Endodermal cell (in vitro differentiated cells): ENCODE data around the gene PTPRK. TPM values are rescaled to one million over a fixed set of nuclear protein-coding genes. Genes with fewer than 3 reads are reported as not detected.

Experiments
- DNase-seq: peaks from one replicate; pipeline ENCODE4 v3.0.0-alpha.2; 2017
- H3K27ac ChIP-seq: 2 replicates; pipeline ENCODE4 v1.5.1; 2013; ENCODE audit warnings: mild to moderate bottlenecking, low read depth, low read length, moderate library complexity
- H3K27me3 ChIP-seq: 2 replicates; pipeline ENCODE4 v1.6.1; 2013; ENCODE audit warnings: mild to moderate bottlenecking, low read length, moderate library complexity; ENCODE audit not compliant: insufficient read depth, control insufficient read depth, poor library complexity, severe bottlenecking
- H3K36me3 ChIP-seq: 2 replicates; pipeline ENCODE4 v1.7.0; 2013; ENCODE audit warnings: mild to moderate bottlenecking, low read length, moderate library complexity; ENCODE audit not compliant: control insufficient read depth, insufficient read depth
- H3K4me1 ChIP-seq: one replicate; pipeline ENCODE4 v1.7.0; 2013; ENCODE audit warnings: low read length; ENCODE audit not compliant: control insufficient read depth, insufficient read depth
- H3K4me3 ChIP-seq: 2 replicates; pipeline ENCODE4 v1.5.1; 2013; ENCODE audit warnings: mild to moderate bottlenecking, low read length, moderate library complexity
- H3K9ac ChIP-seq: 2 replicates; pipeline ENCODE4 v1.6.1; 2013; ENCODE audit warnings: mild to moderate bottlenecking, low read length, moderate library complexity; ENCODE audit not compliant: poor library complexity, severe bottlenecking; ENCODE audit errors: extremely low read depth
- H3K9me3 ChIP-seq: 2 replicates; pipeline ENCODE4 v1.6.1; 2013; ENCODE audit warnings: mild to moderate bottlenecking, low read length, moderate library complexity; ENCODE audit not compliant: control insufficient read depth
- H3K27ac Mint-ChIP-seq: 2 replicates; pipeline ENCODE4 v1.8.0; 2020; ENCODE audit warnings: mixed read lengths
- H3K27me3 Mint-ChIP-seq: 2 replicates; pipeline ENCODE4 v1.8.0; 2021; ENCODE audit warnings: mild to moderate bottlenecking, mixed read lengths; ENCODE audit not compliant: insufficient read depth
- H3K36me3 Mint-ChIP-seq: 2 replicates; pipeline ENCODE4 v1.8.0; 2020; ENCODE audit warnings: low read depth, mixed read lengths
- H3K4me1 Mint-ChIP-seq: 2 replicates; pipeline ENCODE4 v1.8.0; 2020; ENCODE audit warnings: mixed read lengths
- H3K4me3 Mint-ChIP-seq: 2 replicates; pipeline ENCODE4 v1.8.0; 2020; ENCODE audit warnings: mild to moderate bottlenecking, moderate library complexity, mixed read lengths
- H3K9me3 Mint-ChIP-seq: 2 replicates; pipeline ENCODE4 v1.8.0; 2020; ENCODE audit warnings: mild to moderate bottlenecking, mixed read lengths
- WGBS, 2 experiments: methylation state at CpG; one replicate each; pipeline versions ENCODE4 v1.1.5 to v1.1.7; 2013; ENCODE audit warnings: missing lambda C conversion rate in 2 of 2, mixed read lengths in 1 of 2; ENCODE audit not compliant: insufficient coverage in 1 of 2, insufficient read length in 1 of 2; 5-methylcytosine and 5-hydroxymethylcytosine counted together
- total RNA-seq, 2 donors: library from RNA; stranded (reverse); fragmentation: NEBNext Ultra II Directional in 1 of 2; extraction: Animal tissue kit (Norgen Biotek cat#: 25700) in 1 of 2; gene quantifications; 2 replicates in 1 of 2; 3 replicates in 1 of 2; pipeline ENCODE4 v1.2.1, GENCODE V29; 2021
- TF ChIP-seq, protein P1 (sequence below): fragments of 200-600 bp; sonication (generic); conservative IDR thresholded peaks from 2 replicates; pipeline ENCODE4 v1.5.0; 2021; ENCODE audit warnings: antibody characterized with exemption, mild to moderate bottlenecking

PTPRK gene
- total RNA-seq, 2 donors from 2014 or later = 46.4 to 57.6 TPM

DNA sequence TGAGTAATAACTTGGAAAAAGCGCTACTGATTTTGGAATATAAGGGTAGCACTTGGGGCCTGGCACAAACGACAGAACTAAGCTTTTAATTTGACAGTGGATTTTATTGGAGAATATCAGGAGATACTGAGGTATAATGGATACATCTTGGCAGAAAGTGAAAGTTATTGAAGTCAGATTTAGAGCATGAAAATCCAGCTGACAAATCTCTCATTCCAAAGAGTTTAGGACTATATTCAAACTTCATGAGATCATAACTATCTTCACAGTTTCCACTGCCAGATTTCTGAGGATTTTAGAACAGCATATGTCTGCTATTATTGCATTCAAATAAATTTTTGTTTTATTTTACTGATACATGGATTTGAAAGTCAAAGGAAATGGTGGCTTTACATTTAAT lies 487.2 kb downstream of the PTPRK start:
- no peaks in the 10 kb centered on the region for H3K4me1 ChIP-seq
- 94% methylated on average over 2 of the region's 2 CpGs; no CpG with 5 or more reads in 1 of the 2 experiments for WGBS, 2 experiments

DNA sequence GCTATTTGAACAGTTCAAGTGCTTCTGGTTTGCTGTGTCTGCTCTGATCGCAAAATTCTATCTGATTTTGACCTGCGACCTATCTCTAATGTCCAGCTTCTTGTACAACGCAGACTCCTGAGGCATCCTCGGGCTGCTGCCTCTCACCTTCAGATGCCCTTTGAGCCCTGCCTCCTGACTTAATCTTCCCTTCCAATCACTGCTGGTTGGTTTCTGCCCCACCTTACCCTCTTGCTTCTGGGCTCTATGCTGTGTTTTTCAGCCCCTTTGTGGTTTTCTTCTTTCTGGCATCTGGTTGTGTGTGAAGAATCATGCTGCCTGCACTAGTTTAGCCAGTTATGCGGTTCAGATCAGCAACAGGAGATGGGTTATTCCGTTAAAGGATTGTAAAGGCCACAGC lies 488.4 kb downstream of the PTPRK start:
- Mint-ChIP-seq H3K27ac (no peak overlapping the region), H3K36me3 (no peaks in the 10 kb centered on the region), H3K27me3 (no peaks in the 10 kb centered on the region), H3K9me3 (no peaks in the 10 kb centered on the region), H3K4me1 (peaks cover 3% of the 10 kb centered on the region), H3K4me3 (no peak overlapping the region)
- no peak for DNase-seq
- peaks cover 6% of the 10 kb centered on the region for H3K27me3 ChIP-seq
- H3K9me3 ChIP-seq = no peaks in the 10 kb centered on the region
- no peaks in the 10 kb centered on the region for H3K36me3 ChIP-seq
- H3K27ac ChIP-seq = no peak overlapping the region
- 91 to 95% methylated on average over 5 to 6 of the region's 6 CpGs for WGBS, 2 experiments
- H3K9ac ChIP-seq = no peak overlapping the region
- H3K4me1 ChIP-seq = no peaks in the 10 kb centered on the region
- no peak overlapping the region for H3K4me3 ChIP-seq
- TF ChIP-seq, protein P1, sequence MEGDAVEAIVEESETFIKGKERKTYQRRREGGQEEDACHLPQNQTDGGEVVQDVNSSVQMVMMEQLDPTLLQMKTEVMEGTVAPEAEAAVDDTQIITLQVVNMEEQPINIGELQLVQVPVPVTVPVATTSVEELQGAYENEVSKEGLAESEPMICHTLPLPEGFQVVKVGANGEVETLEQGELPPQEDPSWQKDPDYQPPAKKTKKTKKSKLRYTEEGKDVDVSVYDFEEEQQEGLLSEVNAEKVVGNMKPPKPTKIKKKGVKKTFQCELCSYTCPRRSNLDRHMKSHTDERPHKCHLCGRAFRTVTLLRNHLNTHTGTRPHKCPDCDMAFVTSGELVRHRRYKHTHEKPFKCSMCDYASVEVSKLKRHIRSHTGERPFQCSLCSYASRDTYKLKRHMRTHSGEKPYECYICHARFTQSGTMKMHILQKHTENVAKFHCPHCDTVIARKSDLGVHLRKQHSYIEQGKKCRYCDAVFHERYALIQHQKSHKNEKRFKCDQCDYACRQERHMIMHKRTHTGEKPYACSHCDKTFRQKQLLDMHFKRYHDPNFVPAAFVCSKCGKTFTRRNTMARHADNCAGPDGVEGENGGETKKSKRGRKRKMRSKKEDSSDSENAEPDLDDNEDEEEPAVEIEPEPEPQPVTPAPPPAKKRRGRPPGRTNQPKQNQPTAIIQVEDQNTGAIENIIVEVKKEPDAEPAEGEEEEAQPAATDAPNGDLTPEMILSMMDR = no peak

More for the DNA sequence above, 487.2 kb downstream of the PTPRK start:
- Histone ChIP-seq H3K36me3 (no peaks in the 10 kb centered on the region), H3K9ac (no peak overlapping the region), H3K27ac (no peak overlapping the region), H3K4me3 (no peak overlapping the region), H3K27me3 (no peaks in the 10 kb centered on the region), H3K9me3 (no peaks in the 10 kb centered on the region)
- H3K9me3 Mint-ChIP-seq = no peaks in the 10 kb centered on the region
- H3K36me3 Mint-ChIP-seq = no peaks in the 10 kb centered on the region
- peaks cover 3% of the 10 kb centered on the region for H3K4me1 Mint-ChIP-seq
- H3K4me3 Mint-ChIP-seq = no peak overlapping the region
- H3K27me3 Mint-ChIP-seq = no peaks in the 10 kb centered on the region
- H3K27ac Mint-ChIP-seq = no peak overlapping the region
- no peak for DNase-seq
- TF ChIP-seq, protein P1 = no peak

DNA sequence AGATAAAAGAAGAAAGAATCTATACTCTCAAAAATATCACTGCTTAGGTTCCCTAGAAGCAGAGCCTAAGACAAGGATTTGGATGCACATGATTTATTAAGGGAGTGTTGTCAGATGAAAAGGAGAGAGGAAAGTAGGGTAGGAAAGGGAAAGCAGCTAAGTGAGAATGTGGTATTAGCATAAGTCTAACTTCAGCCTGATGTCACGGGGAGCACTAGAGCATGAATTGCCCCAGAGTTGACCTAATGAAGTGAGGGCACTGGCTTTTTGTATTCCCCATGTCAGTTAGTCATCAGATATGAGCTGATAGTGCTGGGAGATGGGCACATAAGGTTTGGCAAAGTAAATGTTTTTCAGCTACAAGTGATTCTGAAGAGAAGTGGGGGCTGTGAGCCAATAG lies 490.6 kb downstream of the PTPRK start:
- Histone ChIP-seq H3K4me1 (peaks cover 4% of the 10 kb centered on the region), H3K4me3 (no peak overlapping the region), H3K27me3 (peaks cover 13% of the 10 kb centered on the region), H3K36me3 (no peaks in the 10 kb centered on the region), H3K9ac (no peak overlapping the region), H3K27ac (no peak overlapping the region), H3K9me3 (no peaks in the 10 kb centered on the region)
- Mint-ChIP-seq H3K9me3 (no peaks in the 10 kb centered on the region), H3K4me3 (no peak overlapping the region), H3K4me1 (peaks cover 18% of the 10 kb centered on the region), H3K36me3 (no peaks in the 10 kb centered on the region), H3K27me3 (no peaks in the 10 kb centered on the region), H3K27ac (no peak overlapping the region)
- TF ChIP-seq, protein P1 = no peak
- 91 to 94% methylated on average over 1 of the region's 1 CpG for WGBS, 2 experiments
- no peak for DNase-seq
